ENCODE measurements around the gene PITPNC1. TPM values are rescaled to one million over a fixed set of nuclear protein-coding genes. Genes with fewer than 3 reads are reported as not detected.
"Not testable (repeated sequence)": the region's sequence is repeated elsewhere in the genome, so short reads cannot be mapped to it uniquely, and the experiment has no call there.

The PITPNC1 gene
- polyA plus RNA-seq, 1 donor from 2014 or later: 18.8 TPM

GRCh38 chr17:67649891-67650290 lies 272.8 kb downstream of the PITPNC1 start:
- no peak overlapping the region for H3K4me3 ChIP-seq (ENCODE audit: low read length)
- no peaks in the 10 kb centered on the region for H3K9me2 ChIP-seq (ENCODE audit: insufficient read depth, low read length)
- no peak overlapping the region for H3K27ac ChIP-seq (ENCODE audit: low read length)
- H3K27me3 ChIP-seq (ENCODE audit: insufficient read depth, low read depth, low read length): no peaks in the 10 kb centered on the region
- no peak overlapping the region for H2AFZ ChIP-seq (ENCODE audit: low read depth, low read length)
- no peaks in the 10 kb centered on the region for H3K36me3 ChIP-seq (ENCODE audit: insufficient read depth, low read length)
- H3K9ac ChIP-seq (ENCODE audit: low read length): no peak overlapping the region
- TF ChIP-seq MXI1 (conservative IDR thresholded peaks at IDR 0.05; ENCODE audit: poor library complexity, severe bottlenecking): no peak
- TF ChIP-seq POLR2AphosphoS5 (IDR thresholded peaks at IDR 0.05): no peak
- no peak for TF ChIP-seq EP300 (conservative IDR thresholded peaks at IDR 0.05; ENCODE audit: poor library complexity, severe bottlenecking)
- TF ChIP-seq SMC3 (conservative IDR thresholded peaks at IDR 0.05; ENCODE audit: poor library complexity): no peak
- no peak for TF ChIP-seq CTCF (IDR thresholded peaks at IDR 0.05; ENCODE audit: poor library complexity, severe bottlenecking)
- no peak for TF ChIP-seq TAF1 (IDR thresholded peaks at IDR 0.05; ENCODE audit: low read depth)
- no peak for TF ChIP-seq REST (IDR thresholded peaks at IDR 0.05; ENCODE audit: borderline replicate concordance)
- no peak for TF ChIP-seq EZH2 (IDR thresholded peaks at IDR 0.05; ENCODE audit: borderline replicate concordance, insufficient read depth, low read length, poor library complexity, severe bottlenecking)
- TF ChIP-seq RAD21 (conservative IDR thresholded peaks at IDR 0.05): no peak
- no peak overlapping the region for H3K4me2 ChIP-seq (ENCODE audit: low read length)
- no peaks in the 10 kb centered on the region for H3K9me3 ChIP-seq (ENCODE audit: low read length)
- no peaks in the 10 kb centered on the region for H3K79me2 ChIP-seq (replicated peaks; ENCODE audit: insufficient read depth, low read length)
- no peaks in the 10 kb centered on the region for H4K20me1 ChIP-seq (ENCODE audit: insufficient read depth)
- no peaks in the 10 kb centered on the region for H3F3A ChIP-seq (ENCODE audit: insufficient read depth, low read length, poor library complexity, severe bottlenecking)

- H2AFZ ChIP-seq (ENCODE audit: low read depth, low read length); H3K4me3 ChIP-seq (ENCODE audit: low read length); H3K9me3 ChIP-seq (ENCODE audit: low read length); H3K36me3 ChIP-seq (ENCODE audit: insufficient read depth, low read length); H3K4me2 ChIP-seq (ENCODE audit: low read length); H3F3A ChIP-seq (ENCODE audit: insufficient read depth, low read length, poor library complexity, severe bottlenecking); H3K9me2 ChIP-seq (ENCODE audit: insufficient read depth, low read length); H3K9ac ChIP-seq (ENCODE audit: low read length); H3K27ac ChIP-seq (ENCODE audit: low read length); H3K27me3 ChIP-seq (ENCODE audit: insufficient read depth, low read depth, low read length); H3K79me2 ChIP-seq (replicated peaks; ENCODE audit: insufficient read depth, low read length); H4K20me1 ChIP-seq (ENCODE audit: insufficient read depth): not testable (repeated sequence)
Observed at GRCh38 chr17:67651218-67651579, 274.1 kb downstream of the PITPNC1 start.

GRCh38 chr17:67652433-67652832 lies 275.4 kb downstream of the PITPNC1 start:
- Histone ChIP-seq H3K79me2 (replicated peaks; ENCODE audit: insufficient read depth, low read length) (no peaks in the 10 kb centered on the region), H3K36me3 (ENCODE audit: insufficient read depth, low read length) (no peaks in the 10 kb centered on the region), H3K9me3 (ENCODE audit: low read length) (no peaks in the 10 kb centered on the region), H3K27me3 (ENCODE audit: insufficient read depth, low read depth, low read length) (no peaks in the 10 kb centered on the region), H3K4me3 (ENCODE audit: low read length) (no peak overlapping the region), H3K4me2 (ENCODE audit: low read length) (no peak overlapping the region), H3K9ac (ENCODE audit: low read length) (no peak overlapping the region), H3F3A (ENCODE audit: insufficient read depth, low read length, poor library complexity, severe bottlenecking) (no peaks in the 10 kb centered on the region), H3K9me2 (ENCODE audit: insufficient read depth, low read length) (no peaks in the 10 kb centered on the region), H3K27ac (ENCODE audit: low read length) (no peak overlapping the region), H4K20me1 (ENCODE audit: insufficient read depth) (no peaks in the 10 kb centered on the region), H2AFZ (ENCODE audit: low read depth, low read length) (no peak overlapping the region)
- TF ChIP-seq CTCF (IDR thresholded peaks at IDR 0.05; ENCODE audit: poor library complexity, severe bottlenecking): no peak
- no peak for TF ChIP-seq EZH2 (IDR thresholded peaks at IDR 0.05; ENCODE audit: borderline replicate concordance, insufficient read depth, low read length, poor library complexity, severe bottlenecking)
- TF ChIP-seq POLR2AphosphoS5 (IDR thresholded peaks at IDR 0.05): no peak
- TF ChIP-seq REST (IDR thresholded peaks at IDR 0.05; ENCODE audit: borderline replicate concordance): no peak
- no peak for TF ChIP-seq SMC3 (conservative IDR thresholded peaks at IDR 0.05; ENCODE audit: poor library complexity)
- no peak for TF ChIP-seq RAD21 (conservative IDR thresholded peaks at IDR 0.05)
- TF ChIP-seq MXI1 (conservative IDR thresholded peaks at IDR 0.05; ENCODE audit: poor library complexity, severe bottlenecking): no peak
- TF ChIP-seq EP300 (conservative IDR thresholded peaks at IDR 0.05; ENCODE audit: poor library complexity, severe bottlenecking): no peak
- TF ChIP-seq TAF1 (IDR thresholded peaks at IDR 0.05; ENCODE audit: low read depth): no peak

Data from neural cell (in vitro differentiated cells).